Neural crest cell (in vitro differentiated cells): ENCODE results near the gene FAH. TPM values are rescaled to one million over a fixed set of nuclear protein-coding genes. Genes with fewer than 3 reads are reported as not detected.
"Not testable (repeated sequence)": the region's sequence is repeated elsewhere in the genome, so short reads cannot be mapped to it uniquely, and the experiment has no call there.

Source experiments
- DNase-seq: peaks from one replicate; pipeline ENCODE4 v3.0.0; 2021; ENCODE audit warnings: low read depth, mixed read lengths, low spot score
- H3K27ac Mint-ChIP-seq: one replicate; pipeline ENCODE4 v1.8.0; 2021; ENCODE audit warnings: mild to moderate bottlenecking, mixed read lengths; ENCODE audit not compliant: unreplicated experiment
- H3K27me3 Mint-ChIP-seq: 2 replicates; pipeline ENCODE4 v1.8.0; 2021; ENCODE audit warnings: low read depth, mild to moderate bottlenecking, mixed read lengths
- H3K36me3 Mint-ChIP-seq: 2 replicates; pipeline ENCODE4 v1.8.0; 2021; ENCODE audit warnings: low read depth, mild to moderate bottlenecking, mixed read lengths
- H3K4me1 Mint-ChIP-seq: 2 replicates; pipeline ENCODE4 v1.8.0; 2021; ENCODE audit warnings: mixed read lengths
- H3K4me3 Mint-ChIP-seq: one replicate; pipeline ENCODE4 v1.8.0; 2021; ENCODE audit warnings: mild to moderate bottlenecking, mixed read lengths
- H3K9me3 Mint-ChIP-seq: 2 replicates; pipeline ENCODE4 v1.8.0; 2021; ENCODE audit warnings: mixed read lengths
- CTCF ChIP-seq: fragments of 200-600 bp; sonication (generic); conservative IDR thresholded peaks from 2 replicates; pipeline ENCODE4 v1.5.0; 2021; ENCODE audit warnings: antibody characterized with exemption, mild to moderate bottlenecking
- total RNA-seq: library from RNA; stranded (reverse); gene quantifications from 2 replicates; pipeline ENCODE4 v1.2.1, GENCODE V29; 2021

The FAH gene
- total RNA-seq, 1 donor from 2014 or later: 21.1 TPM

GRCh38 chr15:80120636-80121035, 32.2 kb upstream of the FAH start:
- Mint-ChIP-seq H3K27ac (no peak overlapping the region), H3K36me3 (peaks cover 9% of the 10 kb centered on the region), H3K9me3 (no peaks in the 10 kb centered on the region), H3K27me3 (no peaks in the 10 kb centered on the region), H3K4me3 (no peak overlapping the region), H3K4me1 (peaks cover 9% of the 10 kb centered on the region)
- DNase-seq: no peak
- no peak for TF ChIP-seq CTCF

GRCh38 chr15:80121546-80121945, 31.3 kb upstream of the FAH start:
- Mint-ChIP-seq H3K27me3 (no peaks in the 10 kb centered on the region), H3K9me3 (no peaks in the 10 kb centered on the region), H3K4me1 (peaks cover 9% of the 10 kb centered on the region), H3K36me3 (peaks cover 12% of the 10 kb centered on the region), H3K4me3 (no peak overlapping the region), H3K27ac (no peak overlapping the region)
- no peak for TF ChIP-seq CTCF
- no peak for DNase-seq

GRCh38 chr15:80123034-80123433, 29.8 kb upstream of the FAH start:
- peaks cover 14% of the 10 kb centered on the region for H3K36me3 Mint-ChIP-seq

GRCh38 chr15:80127253-80127652, 25.5 kb upstream of the FAH start:
- H3K4me3 Mint-ChIP-seq, H3K27me3 Mint-ChIP-seq, DNase-seq, H3K4me1 Mint-ChIP-seq, H3K27ac Mint-ChIP-seq, H3K9me3 Mint-ChIP-seq: not testable (repeated sequence)
- H3K36me3 Mint-ChIP-seq: peaks cover 30% of the 10 kb centered on the region

More at GRCh38 chr15:80123034-80123433, 29.8 kb upstream of the FAH start:
- Mint-ChIP-seq H3K9me3 (no peaks in the 10 kb centered on the region), H3K27me3 (no peaks in the 10 kb centered on the region), H3K4me1 (peaks cover 9% of the 10 kb centered on the region), H3K4me3 (no peak overlapping the region), H3K27ac (no peak overlapping the region)
- no peak for DNase-seq
- no peak for TF ChIP-seq CTCF

- H3K36me3 Mint-ChIP-seq: peaks cover 30% of the 10 kb centered on the region
- H3K9me3 Mint-ChIP-seq: no peaks in the 10 kb centered on the region
- DNase-seq: no peak
- H3K4me1 Mint-ChIP-seq: no peaks in the 10 kb centered on the region
- H3K27me3 Mint-ChIP-seq: no peaks in the 10 kb centered on the region
- no peak overlapping the region for H3K4me3 Mint-ChIP-seq
- H3K27ac Mint-ChIP-seq: no peak overlapping the region
- no peak for TF ChIP-seq CTCF
Measured at GRCh38 chr15:80127911-80128310, 24.9 kb upstream of the FAH start.

GRCh38 chr15:80132382-80132781, 20.4 kb upstream of the FAH start:
- Mint-ChIP-seq H3K27ac (no peak overlapping the region), H3K4me3 (no peak overlapping the region), H3K9me3 (no peaks in the 10 kb centered on the region), H3K36me3 (peaks cover 26% of the 10 kb centered on the region), H3K4me1 (no peaks in the 10 kb centered on the region), H3K27me3 (no peaks in the 10 kb centered on the region)
- DNase-seq: no peak
- TF ChIP-seq CTCF: no peak
